Coronary artery (tissue), 2 donors: Measurements from ENCODE around the gene TEX36.

Source experiments
- DNase-seq: peaks from one replicate; pipeline ENCODE4 v3.0.0-alpha.2; 2017; ENCODE audit warnings: low spot score
- H3K27ac ChIP-seq, 2 donors: fragments of 200-600 bp; sonication (generic); one replicate each; pipeline ENCODE4 v1.5.1; 2016 to 2019
- H3K4me3 ChIP-seq: fragments of 200-600 bp; sonication (generic); 2 replicates; pipeline ENCODE4 v1.5.1; 2016; ENCODE audit warnings: mild to moderate bottlenecking, moderate library complexity
- TF ChIP-seq, protein P1 (sequence below): fragments of 200-600 bp; sonication (generic); IDR thresholded peaks from one replicate; pipeline ENCODE4 v1.5.1; 2019; ENCODE audit warnings: antibody characterized with exemption

Gene TEX36

GRCh38 chr10:125692196-125692595, 9.2 kb upstream of the TEX36 start:
- Histone ChIP-seq H3K4me3 (no peak overlapping the region), H3K27ac (no peak overlapping the region)
- DNase-seq = no peak
- TF ChIP-seq, protein P1, sequence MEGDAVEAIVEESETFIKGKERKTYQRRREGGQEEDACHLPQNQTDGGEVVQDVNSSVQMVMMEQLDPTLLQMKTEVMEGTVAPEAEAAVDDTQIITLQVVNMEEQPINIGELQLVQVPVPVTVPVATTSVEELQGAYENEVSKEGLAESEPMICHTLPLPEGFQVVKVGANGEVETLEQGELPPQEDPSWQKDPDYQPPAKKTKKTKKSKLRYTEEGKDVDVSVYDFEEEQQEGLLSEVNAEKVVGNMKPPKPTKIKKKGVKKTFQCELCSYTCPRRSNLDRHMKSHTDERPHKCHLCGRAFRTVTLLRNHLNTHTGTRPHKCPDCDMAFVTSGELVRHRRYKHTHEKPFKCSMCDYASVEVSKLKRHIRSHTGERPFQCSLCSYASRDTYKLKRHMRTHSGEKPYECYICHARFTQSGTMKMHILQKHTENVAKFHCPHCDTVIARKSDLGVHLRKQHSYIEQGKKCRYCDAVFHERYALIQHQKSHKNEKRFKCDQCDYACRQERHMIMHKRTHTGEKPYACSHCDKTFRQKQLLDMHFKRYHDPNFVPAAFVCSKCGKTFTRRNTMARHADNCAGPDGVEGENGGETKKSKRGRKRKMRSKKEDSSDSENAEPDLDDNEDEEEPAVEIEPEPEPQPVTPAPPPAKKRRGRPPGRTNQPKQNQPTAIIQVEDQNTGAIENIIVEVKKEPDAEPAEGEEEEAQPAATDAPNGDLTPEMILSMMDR = no peak

- Histone ChIP-seq H3K4me3 (no peak overlapping the region), H3K27ac (no peak overlapping the region)
- TF ChIP-seq, protein P1 = no peak
- no peak for DNase-seq
Measured at GRCh38 chr10:125691160-125691981, 8.4 kb upstream of the TEX36 start.

DNA sequence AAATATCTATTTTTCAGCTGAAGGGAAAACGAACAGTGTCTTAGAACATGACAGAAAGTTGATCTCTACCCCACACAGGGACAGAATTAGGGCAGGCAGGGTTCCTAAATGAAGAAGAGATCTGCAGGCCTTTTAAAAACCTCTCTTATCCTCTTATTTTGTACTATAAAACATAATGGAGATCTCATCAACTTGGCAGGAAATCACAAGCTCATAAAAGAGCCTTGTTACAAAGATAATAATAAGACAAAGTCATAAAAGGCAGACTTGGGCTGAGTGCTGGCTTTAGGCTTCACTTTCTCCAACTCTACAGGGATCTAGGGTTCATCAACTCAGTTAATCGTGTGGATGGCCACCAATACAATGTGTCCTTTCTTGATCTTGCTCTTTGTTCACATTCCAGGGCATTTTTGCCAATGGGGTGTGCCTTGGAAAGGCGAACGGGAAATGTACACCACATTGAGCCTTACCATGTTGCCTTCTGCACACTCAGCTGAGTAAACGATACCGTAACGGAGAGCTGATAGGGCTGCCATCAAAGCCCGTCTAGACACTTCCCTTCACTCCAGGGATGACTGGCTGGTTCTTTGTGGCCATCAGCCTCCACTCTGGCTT, 7.1 kb upstream of the TEX36 start:
- DNase-seq = no peak
- TF ChIP-seq, protein P1 = no peak
- no peak overlapping the region for H3K27ac ChIP-seq
- no peak overlapping the region for H3K4me3 ChIP-seq

DNA sequence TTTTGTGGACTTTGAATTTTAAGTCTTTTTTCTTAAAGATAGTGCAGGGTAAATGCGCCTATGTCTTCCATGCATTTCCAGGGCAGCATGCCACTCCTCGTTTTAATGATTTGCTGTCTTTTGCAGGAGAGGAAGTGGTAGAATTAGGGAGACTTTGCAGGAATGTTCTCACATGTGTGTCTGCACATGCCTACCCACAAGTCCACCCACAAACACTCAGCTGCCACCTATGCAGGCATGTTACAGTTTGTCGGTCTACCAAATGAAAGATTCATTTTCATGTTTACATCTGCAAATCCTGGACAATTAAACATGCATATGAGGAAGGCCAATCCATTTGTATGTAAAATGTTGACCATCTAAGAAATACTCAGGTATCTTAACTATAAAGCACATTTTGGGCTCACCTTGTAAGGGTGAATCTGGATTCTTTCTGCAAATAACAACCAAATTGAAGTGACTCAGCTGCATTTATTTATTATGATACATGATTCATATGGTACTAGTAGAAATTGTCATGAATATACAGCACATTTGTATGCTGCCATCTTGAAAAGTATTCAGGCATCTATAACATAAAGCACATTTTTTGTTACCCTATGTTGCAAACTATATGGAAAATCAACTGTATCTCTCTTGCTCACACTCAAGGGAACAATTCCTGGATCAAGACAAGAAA, 4.7 kb upstream of the TEX36 start:
- Histone ChIP-seq H3K4me3 (no peak overlapping the region), H3K27ac (no peak overlapping the region)
- DNase-seq = no peak
- TF ChIP-seq, protein P1 = no peak

DNA sequence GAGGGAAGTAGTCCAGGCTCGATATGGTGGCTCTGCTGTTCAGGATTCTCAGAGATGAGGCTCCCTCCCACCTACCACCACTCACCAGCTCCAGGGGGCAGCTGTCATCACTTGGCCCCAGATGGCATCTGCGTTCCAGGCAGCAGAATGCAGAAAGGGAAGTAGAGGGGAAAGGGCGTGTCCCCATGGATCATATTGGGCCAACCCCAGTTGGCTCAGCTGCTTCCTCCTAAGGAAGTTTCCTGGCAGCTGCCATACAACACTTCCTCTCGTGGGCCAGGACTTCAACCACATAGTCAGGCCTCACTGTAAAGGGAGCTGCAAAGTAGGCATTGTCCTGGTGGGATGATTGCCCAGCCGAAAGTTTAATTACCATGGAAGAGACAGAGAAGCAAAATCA, 1.6 kb upstream of the TEX36 start:
- Histone ChIP-seq H3K27ac (no peak overlapping the region), H3K4me3 (no peak overlapping the region)
- no peak for DNase-seq
- TF ChIP-seq, protein P1 = no peak

DNA sequence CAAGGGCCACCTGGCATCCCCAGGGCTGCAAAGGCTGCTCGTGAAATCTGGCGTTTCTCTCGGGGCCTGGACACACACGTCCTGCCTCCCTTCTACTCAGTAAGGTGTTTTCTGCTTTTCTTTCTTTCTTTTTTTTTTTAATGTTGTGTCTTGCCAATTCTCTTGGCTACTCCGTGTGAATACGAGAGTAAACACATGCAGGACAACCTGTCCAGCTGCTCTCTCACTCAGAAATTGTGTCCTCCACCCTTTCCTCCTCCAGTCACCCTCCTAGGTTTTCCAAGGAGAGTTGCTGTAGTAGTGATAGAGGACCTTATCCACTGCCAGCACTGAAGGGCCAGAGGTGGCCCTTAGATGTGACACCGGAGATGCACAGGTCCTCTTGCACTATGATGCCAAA, 858 bp upstream of the TEX36 start:
- Histone ChIP-seq H3K27ac (no peak overlapping the region), H3K4me3 (no peak overlapping the region)
- TF ChIP-seq, protein P1 = no peak
- no peak for DNase-seq
